Fibroblast of the conjunctiva (primary cell): ENCODE data around the gene PDE4D.

ENCODE experiments used
- DNase-seq: peaks from one replicate; pipeline ENCODE4 v3.0.0-alpha.2; 2010; ENCODE audit warnings: low read depth

Gene PDE4D

GRCh38 chr5:59208474-59208873 is 685.1 kb downstream of the PDE4D start:
- DNase-seq = no peak

- no peak for DNase-seq
Observed at GRCh38 chr5:59207401-59207800, 686.1 kb downstream of the PDE4D start.

- peak; percentile 32 for DNase-seq
Observed at GRCh38 chr5:59206132-59206581, 687.4 kb downstream of the PDE4D start.

GRCh38 chr5:59204114-59204897 is 689.2 kb downstream of the PDE4D start:
- DNase-seq = no peak

DNA sequence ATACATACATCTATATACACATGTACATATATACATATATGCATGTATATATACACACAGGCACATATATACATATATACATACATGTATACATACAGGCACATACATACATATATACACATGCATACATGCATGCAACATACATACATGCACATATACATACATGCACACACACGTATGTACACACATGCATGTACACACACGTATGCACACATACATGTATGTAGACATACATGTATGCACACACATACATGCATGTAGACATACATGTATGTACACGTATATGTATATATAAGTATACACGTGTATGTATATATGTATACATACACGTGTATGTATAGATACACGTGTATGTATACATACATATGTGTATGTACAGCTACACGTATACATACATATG is 693.7 kb downstream of the PDE4D start:
- DNase-seq = no peak

GRCh38 chr5:59198832-59199231 is 694.7 kb downstream of the PDE4D start:
- no peak for DNase-seq

GRCh38 chr5:59198365-59198764 is 695.2 kb downstream of the PDE4D start:
- DNase-seq = no peak

- DNase-seq = no peak
Observed at GRCh38 chr5:59197911-59198310, 695.6 kb downstream of the PDE4D start.

DNA sequence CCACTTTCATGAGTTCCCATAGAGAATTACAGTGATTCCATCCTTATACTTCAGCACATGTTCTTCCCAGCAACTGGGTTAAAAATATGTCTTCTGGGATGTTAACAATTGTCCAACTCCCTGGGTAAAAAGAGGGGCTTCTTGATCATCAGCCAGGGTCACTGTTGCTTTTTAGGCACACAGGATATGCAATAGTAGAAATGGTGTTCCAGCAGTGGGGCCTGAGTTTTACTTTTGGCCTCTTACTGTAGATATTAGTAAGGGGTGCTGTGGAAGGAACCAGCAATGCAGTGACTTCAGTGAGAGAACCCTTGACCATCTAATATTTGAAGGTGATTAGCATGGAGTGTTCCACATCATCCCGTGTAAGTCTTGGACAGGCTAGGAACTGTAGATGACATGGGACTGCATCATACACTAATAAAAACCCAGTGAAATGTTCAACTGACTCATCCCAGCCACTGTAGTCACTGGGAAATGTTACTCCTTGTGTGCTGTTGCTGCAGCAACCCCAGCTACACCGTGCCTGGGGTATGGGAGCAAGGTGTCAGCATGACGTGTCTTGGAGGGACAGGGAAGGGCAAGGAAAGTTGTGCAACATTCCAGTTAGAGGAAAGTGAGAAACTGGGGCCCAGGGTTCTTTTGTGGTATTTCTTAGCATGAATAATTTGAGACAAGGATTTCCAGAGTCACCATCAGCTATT is 699.8 kb downstream of the PDE4D start:
- peak; percentile 53 for DNase-seq

- DNase-seq = no peak
Observed at GRCh38 chr5:59190746-59191145, 702.8 kb downstream of the PDE4D start.

GRCh38 chr5:59189472-59190244 is 703.9 kb downstream of the PDE4D start:
- DNase-seq = no peak

- peak; percentile 58 for DNase-seq
Observed at GRCh38 chr5:59188419-59189225, 704.9 kb downstream of the PDE4D start.

DNA sequence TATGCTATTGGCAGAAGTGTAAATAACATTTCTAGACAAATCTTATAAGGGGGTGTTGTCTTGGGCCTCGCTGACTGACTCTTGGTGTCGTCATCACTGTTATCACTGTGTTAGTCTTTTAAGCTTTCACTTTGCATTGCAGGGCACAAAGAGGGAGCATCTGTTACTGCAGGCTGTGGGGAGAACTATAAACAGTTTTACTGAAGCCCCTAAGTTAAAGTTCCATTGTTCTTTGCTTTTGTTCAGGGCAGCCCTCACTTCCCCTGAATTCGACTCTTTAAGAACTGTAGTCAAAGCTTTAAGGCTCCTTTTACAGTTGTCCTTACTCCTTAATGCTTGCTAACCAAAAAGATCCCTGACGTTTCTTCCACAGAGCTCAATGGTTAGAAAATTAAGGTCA is 705.7 kb downstream of the PDE4D start:
- DNase-seq = no peak

DNA sequence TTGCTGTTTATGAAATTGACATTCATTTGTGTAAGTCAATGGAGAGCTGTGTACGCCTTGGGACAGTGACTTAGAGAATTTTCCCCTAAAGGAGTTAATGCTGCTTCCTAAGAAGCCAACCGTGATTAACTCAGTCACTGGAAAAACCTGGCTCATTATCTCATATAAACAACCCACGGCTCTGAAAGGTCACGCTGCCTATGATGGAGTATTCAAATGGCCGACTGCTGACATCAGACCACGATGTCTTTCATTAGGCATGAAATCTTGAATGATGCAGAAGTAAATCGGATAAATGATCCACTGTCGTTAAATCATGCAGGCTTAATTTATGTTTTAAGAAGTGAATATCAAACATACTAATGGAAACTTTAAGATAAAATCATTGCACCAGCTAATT is 706.9 kb downstream of the PDE4D start:
- no peak for DNase-seq

DNA sequence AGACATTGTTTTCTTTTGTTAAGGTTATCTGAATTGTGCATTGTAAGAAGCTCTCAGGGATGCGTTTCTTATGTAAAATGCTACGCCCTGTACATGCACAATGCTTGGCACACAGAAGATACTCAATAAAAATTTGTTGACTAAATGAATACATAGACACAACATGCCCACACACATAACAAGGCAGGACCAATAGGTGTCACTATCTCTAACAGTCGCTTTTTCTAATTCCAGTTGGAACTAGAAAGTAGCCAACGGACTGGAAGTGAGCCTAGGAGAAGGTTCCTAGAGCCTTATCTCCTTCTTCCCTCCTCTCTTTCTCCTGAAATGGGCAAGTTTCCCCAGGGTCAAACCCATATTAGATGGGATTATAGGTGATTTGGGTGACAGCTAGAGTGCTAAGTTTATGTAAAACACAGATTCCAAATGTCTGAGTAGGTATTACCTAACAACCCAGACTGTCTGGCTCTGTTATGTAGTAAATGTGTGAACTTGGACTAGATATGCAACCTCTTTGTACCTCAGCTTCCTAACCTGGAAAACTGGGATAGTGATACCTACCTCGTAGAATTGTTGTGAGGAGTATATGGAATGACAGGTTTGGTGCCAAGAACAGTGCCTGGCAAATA is 707.7 kb downstream of the PDE4D start:
- no peak for DNase-seq

DNA sequence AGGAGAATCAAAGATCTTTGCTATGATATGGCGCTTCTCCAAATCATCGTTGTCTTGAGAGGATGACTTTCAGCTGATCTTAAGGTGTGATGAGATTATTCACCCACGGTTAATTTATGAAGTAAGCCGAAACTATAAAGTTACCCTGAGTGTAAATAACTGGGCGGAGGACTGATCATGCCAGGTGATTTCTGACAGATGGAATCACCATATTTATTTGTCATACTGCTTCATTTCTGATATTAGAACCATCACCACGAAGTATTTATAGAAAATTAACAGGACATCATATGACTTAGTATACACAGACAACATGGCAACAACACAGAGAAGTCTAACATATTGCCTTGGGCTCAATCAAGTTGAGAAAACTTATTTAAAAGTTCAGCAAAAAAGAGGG is 708.8 kb downstream of the PDE4D start:
- DNase-seq = no peak

GRCh38 chr5:59182760-59183159 is 710.8 kb downstream of the PDE4D start:
- no peak for DNase-seq

DNA sequence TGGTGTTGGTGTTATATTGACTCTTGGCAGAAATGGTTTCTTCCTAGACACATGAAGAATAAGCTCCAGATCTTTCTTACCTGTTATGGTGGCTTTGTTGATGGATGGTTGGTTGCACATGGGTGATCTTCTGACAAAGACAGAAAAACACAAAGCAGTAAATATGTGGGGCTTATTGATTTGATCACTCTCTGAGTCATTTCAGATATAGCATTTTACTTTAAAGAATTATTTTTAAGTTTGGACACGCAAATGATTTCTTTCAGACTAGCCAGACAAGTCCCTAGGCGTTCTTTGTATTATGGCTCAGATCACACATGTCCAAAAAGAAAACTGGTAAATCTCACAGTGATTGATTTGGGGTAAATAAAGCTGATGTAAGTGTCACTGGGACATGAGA is 713.0 kb downstream of the PDE4D start:
- no peak for DNase-seq

DNA sequence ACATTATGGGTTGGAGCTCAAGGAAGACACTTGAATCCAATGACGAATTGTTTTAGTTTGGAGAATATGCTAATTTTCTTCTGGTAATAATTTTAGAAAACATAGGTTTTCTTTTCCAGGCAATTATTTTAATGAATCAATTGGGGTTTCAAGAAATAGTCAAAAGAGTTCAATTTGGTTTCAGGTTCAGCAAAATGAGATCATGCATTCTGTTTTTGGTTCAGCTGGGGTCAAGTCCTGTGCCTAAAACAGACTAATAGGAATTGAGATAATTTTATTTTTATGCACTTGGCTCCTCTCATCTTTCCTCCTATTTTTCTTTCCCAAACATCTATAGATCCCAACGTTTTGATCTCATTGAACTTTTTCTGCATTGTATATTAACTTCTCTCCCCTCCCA is 713.8 kb downstream of the PDE4D start:
- no peak for DNase-seq

DNA sequence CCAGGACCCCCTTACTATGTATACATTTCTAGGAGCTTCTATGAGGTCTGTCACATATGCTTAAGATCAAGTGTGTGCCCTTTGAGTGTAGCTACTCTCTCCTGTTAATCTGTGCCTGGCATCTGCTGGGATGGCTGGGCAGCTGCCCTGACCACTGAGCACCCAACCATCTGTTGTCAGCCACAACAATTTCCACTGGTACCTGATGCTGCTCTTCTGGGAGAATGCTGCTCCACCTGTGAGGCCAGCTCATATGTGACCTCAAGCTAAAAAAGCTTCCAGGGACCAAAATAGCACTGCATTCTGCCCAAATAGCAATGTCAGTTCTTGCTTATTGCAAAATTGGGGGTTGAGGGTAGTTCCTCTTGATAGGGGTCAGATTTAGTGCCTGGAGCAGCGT is 715.0 kb downstream of the PDE4D start:
- no peak for DNase-seq

DNA sequence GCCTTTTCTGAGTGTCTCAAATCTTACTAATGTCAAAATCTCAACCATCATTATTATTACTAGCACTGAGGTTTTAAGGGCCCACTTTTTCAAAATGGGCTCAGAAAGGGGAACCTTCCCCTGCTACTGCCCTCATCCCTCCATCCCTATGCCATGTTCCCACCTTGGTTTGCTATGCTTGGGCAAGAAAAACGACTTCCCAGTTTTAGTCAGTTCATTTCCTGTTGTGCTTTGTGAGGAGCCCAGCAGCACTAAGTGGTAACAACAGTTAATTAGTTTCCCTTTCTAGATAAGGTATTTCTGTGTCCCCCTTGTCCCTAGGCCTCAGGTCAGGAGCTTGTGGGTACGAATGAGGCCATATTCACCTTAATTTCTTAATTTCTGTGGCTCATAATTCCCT is 715.5 kb downstream of the PDE4D start:
- no peak for DNase-seq

- no peak for DNase-seq
Observed at GRCh38 chr5:59177644-59178043, 715.9 kb downstream of the PDE4D start.
